GM18951 (cell line): ENCODE measurements around the gene MAB21L1.

Experiments
- POLR2A ChIP-seq: IDR thresholded peaks from 4 replicates; pipeline ENCODE4 v1.6.1; 2011; ENCODE audit warnings: mild to moderate bottlenecking; ENCODE audit not compliant: insufficient read length, insufficient read depth; ENCODE audit errors: extremely low read depth
- in situ Hi-C: fragments of 300-500 bp; cut with MboI; formaldehyde crosslinking; loops from one replicate; pipeline ENCODE4 v1.12.0; 2022; ENCODE audit warnings: low sequenced_read_pairs, mixed read lengths, inconsistent platforms; ENCODE audit not compliant: unreplicated experiment

The MAB21L1 gene

GRCh38 chr13:35475212-35475959, 1.1 kb downstream of the MAB21L1 start:
- TF ChIP-seq POLR2A: no peak
- in situ Hi-C loops: no loop called here

GRCh38 chr13:35474496-35475211, 1.8 kb downstream of the MAB21L1 start:
- in situ Hi-C loops: no loop called here

GRCh38 chr13:35473802-35474201, 2.7 kb downstream of the MAB21L1 start:
- in situ Hi-C loops: no loop called here
- no peak for TF ChIP-seq POLR2A

More at GRCh38 chr13:35474496-35475211, 1.8 kb downstream of the MAB21L1 start:
- TF ChIP-seq POLR2A: no peak

GRCh38 chr13:35473206-35473775, 3.2 kb downstream of the MAB21L1 start:
- TF ChIP-seq POLR2A: no peak
- in situ Hi-C loops: no loop called here

GRCh38 chr13:35472323-35472881, 4.1 kb downstream of the MAB21L1 start:
- TF ChIP-seq POLR2A: no peak
- in situ Hi-C loops: no loop called here

- no peak for TF ChIP-seq POLR2A
- in situ Hi-C loops: no loop called here
These were observed 4.7 kb downstream of the MAB21L1 start for GRCh38 chr13:35471706-35472322.

GRCh38 chr13:35470671-35471661, 5.5 kb downstream of the MAB21L1 start:
- in situ Hi-C loops: no loop called here

GRCh38 chr13:35469806-35470525, 6.5 kb downstream of the MAB21L1 start:
- in situ Hi-C loops: no loop called here
- no peak for TF ChIP-seq POLR2A

More at GRCh38 chr13:35470671-35471661, 5.5 kb downstream of the MAB21L1 start:
- TF ChIP-seq POLR2A: no peak

GRCh38 chr13:35468195-35468594, 8.3 kb downstream of the MAB21L1 start:
- TF ChIP-seq POLR2A: no peak

GRCh38 chr13:35465371-35465770, 11.1 kb downstream of the MAB21L1 start:
- in situ Hi-C loops: no loop called here
- no peak for TF ChIP-seq POLR2A

More at GRCh38 chr13:35468195-35468594, 8.3 kb downstream of the MAB21L1 start:
- in situ Hi-C loops: no loop called here

GRCh38 chr13:35460061-35460460, 16.4 kb downstream of the MAB21L1 start:
- no peak for TF ChIP-seq POLR2A
- in situ Hi-C loops: no loop called here
